ENCODE results near the gene MLC1.

The MLC1 gene

DNA sequence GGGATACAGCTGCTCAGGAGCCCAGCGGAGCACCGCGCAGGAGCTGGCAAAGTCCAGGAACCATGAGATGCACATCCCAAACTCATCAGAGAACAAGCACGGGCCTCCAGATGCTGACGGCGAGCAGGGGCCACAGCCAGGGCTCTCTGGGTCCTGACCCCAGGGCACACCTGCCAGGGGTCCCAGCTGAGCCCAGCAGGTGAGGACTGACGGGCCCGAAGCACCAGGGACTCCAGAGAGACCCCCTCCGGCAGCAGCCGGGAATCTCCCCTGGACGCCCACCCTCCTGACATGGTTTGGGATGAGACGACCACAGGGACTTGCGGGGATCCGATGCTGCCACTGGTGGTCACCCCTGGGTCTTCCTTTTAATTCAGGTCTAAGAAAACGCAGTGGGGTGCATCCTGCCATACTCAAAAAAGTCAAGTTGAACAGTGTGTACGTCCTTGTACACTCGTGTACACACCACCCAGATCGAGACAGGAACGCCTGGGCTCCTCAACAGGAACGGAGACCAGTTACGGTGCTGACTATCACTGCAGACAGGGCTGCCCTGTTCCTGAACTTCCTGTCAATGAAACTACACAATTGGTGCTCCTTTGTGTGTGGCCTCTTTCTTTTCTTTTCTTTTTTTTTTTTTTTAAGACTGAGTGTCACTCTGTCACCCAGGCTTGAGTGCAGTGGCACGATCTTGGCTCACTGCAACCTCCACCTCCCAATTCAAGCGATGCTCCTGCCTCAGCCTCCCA lies 49.1 kb downstream of the MLC1 start:
- DNase-seq (ENCODE audit: low spot score): no peak

DNA sequence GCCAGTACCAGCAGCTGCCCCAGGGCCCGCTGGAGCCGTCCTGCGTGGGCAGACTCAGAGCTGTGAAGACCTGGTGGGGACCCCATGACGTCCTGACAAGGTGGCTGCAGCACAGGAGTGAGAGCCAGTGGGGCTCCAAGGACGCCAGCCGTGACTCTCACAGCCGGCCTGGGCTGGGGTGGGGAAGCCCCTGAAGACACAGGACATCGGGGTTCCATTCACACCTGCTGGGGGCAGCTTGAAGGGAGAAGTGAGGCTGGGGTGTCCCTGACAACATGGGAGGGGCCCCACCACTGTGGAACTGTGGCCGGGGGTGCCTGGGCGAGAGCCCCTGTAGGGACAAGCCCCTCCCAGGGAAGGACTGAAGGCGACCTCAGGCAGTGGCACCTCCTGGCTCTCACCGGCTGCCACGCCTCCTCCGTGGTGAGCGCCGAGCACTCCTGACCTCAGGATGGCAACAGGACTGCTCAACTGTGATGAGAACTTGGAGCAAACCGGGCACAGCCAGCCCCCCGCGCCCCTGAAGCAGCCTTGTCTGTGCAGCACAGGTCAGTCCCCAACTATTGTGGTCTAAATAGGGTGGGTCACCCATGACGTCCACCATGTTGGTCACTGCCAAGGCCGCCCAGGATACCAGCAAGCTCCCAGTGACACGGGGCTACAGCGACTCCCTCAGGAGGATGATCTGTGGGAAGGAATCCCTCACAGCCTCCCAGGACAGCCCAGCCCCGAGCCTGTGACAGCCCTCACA lies 49.9 kb downstream of the MLC1 start:
- DNase-seq (ENCODE audit: low spot score): no peak

DNA sequence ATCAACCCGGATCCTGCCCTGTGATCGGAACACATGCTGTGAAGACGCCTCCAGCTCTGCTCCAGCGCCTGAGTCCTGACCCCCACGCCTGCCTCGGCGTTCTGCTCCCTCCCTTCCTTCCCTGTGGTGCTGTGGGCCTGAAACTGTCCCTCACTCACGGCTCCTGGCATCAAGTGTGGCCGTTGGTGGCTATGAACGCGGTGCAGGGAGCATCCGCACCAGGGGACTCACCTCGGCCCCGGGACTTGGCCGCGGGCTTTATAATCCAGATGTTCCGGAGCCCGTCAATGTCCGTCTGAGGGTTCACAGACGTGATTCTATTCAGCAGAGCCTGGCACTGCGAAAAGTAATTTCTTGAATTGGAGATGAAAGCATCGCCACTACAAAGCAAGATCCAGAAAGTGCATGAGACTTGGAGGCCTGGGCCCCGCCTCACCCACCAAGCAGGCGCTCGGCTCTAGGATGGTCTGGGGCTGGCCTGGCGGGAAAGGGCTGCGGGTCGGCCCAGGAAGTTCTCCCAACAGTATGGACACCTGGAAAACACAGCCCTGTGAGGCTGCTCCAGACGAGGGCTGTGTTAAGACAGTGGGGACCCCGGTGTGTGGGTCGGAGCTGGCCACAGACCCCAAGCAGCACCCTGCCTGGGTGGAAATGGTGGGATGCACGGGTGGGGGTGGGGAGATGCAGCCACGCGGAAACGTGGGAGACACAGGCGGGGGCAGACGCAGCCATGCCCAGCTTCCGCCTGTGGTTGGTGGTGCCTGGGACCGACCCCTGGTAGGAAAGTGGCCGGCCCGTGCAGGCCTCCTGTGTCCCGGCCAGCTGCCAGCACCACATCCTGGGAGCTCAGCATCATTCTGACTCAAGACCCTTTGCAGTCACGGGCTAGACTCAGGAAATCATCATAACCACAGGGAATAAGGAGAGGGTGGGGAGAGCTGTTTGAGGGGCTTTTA lies 50.8 kb downstream of the MLC1 start:
- no peak for DNase-seq (ENCODE audit: low spot score)

DNA sequence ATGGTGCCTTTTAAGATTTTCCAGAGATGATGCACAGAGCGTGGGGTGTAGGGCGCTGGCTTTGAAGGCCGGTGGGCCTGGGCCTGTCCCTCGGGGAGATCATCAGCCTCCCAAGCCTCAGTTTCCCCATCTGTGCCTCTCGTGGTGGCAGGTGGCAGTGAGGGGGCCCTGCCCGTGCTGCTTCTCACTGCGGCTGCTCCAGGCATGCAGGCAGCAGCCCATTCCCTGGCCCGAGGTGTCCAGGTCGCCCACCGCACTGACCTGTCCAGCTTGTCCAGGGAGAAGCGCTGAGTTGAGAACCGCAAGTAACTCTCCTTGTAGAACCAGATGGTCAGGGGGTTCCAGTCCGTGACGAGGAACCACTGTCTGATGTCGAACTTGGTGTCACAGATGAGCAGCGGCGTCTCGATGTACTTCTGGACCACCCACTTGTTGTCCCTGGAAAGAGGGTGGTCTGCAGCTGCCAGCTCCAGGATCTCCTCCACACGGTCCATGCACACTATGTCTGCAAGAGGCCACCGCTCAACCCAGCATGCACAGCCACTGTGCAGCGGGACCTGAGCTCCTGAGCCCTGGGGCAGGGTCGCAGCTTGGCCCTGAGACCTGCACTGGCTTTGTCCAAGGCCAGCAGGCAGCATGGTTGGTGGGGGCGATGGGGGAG lies 52.2 kb downstream of the MLC1 start:
- DNase-seq (ENCODE audit: low spot score): no peak

DNA sequence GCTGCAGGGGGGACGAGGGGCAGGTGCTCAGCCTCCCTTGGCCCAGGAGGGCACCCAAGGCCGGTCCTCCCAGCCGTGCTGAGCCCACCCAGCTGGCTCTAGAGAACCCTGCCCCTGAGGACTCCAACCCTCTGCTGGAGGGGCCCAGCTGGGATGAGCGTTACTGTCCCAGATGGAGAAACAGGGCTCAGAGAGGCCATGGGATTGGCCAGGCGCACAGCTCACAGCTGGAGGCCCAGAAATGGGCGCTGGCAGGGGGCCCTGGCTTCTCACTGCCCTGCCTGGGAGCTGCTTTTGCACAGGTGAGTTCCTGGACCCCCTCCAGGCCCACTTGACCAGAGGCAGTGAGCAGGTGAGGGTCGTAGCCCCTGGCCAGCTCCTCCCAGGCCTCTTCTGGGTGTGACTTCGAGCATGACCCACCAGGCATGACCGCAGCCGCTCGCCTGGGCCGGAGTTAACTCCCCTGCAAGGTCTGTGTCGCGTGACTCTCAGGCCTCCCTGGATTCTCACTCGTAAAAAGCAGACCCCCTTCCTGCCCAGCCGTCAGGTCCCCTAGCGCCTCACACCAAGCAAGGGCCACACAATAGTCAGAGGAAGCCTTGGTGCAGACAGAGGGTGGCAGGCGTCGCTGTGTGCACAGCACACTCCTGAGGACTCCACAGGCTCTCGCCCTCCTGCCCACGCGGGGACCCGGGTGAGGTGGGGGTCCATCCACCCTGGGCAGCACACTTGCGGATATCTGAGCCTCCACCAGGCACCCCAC lies 52.9 kb downstream of the MLC1 start:
- DNase-seq (ENCODE audit: low spot score): no peak

DNA sequence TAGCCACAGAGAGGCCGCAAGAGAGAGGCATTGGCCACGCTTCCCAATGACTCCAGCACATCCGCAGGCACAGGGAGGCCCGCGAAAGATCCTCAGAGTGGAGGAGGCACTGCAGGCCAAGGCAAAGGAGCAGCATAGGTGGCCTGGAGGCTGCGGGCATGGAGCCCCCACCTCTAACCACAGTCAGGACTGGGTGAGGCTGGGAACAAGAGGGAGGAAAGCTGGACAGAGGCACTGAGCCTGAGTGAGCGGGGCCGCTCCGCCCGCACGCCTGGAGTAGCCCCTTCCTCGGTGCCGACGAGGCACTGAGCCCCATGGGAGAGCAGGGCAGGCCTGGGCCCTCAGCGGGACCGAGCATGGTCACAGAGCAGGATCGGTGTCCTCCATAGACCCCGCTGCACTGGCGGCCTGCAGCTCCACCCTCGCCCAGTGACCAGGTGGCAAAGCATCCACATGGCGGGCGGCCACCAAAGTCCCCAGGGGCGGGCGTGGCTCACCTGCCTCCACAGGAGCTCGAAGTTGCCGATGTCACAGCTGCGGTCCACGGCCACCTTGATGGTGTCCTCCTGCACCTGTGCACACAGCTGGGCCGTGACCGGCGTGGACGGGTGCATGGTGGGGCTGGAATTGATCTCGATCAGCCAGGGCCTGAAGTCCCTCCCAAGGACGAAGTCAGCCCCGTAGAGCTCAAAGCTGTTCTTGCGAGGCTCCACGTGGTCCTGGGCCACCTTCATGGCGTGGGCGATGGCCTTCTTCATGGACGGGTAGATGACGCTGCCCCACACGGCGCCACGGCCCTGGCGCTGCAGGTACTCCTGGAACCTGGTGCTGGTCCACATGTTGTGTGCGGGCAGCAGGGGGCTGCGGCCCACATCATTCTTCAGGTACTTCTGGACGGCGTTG lies 53.8 kb downstream of the MLC1 start:
- DNase-seq (ENCODE audit: low spot score): no peak

DNA sequence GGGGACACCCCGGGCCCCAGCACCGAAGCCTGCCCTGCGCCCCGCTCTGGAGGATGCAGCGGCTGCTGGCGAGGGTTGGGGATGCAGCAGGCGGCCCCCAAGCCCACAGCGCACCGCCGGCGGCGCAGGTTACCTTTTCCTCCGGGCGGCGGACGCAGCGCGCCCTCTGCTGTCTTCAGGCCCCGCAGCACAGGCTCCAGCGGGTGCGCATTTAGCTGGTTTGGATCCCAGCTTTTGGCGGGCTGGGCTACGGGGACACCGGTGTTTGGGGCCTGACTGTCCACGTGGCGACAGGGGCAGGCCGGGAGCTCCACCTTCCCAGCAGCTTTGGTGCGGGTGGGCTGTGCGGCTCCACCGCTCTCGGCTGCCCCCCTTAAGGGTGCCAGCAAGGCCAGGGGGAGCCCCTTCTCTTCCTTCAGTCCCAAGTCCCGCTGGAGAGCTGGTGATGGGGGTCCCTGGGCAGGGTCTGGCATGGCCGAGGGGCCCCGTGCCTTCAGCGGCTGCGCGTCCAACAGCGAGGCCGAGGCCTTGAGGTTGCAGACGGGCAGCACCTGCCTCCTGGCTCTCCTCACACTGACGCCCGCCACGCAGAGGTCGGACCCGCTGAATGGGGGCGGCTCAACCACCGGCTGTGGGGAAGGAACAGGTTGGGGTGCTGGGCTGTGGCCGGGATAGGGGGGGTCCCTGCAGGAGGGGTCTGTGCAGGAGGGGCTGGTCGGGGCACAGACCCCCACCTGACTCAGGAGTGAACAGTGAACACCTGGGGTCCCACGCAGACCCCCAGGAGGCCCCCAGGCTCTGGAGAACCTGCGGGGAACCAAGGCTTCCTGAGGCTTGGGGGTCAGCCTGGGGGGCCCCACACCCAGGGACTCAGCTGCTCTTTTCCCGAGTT lies 54.7 kb downstream of the MLC1 start:
- peak; percentile 25 for DNase-seq (ENCODE audit: low spot score)

DNA sequence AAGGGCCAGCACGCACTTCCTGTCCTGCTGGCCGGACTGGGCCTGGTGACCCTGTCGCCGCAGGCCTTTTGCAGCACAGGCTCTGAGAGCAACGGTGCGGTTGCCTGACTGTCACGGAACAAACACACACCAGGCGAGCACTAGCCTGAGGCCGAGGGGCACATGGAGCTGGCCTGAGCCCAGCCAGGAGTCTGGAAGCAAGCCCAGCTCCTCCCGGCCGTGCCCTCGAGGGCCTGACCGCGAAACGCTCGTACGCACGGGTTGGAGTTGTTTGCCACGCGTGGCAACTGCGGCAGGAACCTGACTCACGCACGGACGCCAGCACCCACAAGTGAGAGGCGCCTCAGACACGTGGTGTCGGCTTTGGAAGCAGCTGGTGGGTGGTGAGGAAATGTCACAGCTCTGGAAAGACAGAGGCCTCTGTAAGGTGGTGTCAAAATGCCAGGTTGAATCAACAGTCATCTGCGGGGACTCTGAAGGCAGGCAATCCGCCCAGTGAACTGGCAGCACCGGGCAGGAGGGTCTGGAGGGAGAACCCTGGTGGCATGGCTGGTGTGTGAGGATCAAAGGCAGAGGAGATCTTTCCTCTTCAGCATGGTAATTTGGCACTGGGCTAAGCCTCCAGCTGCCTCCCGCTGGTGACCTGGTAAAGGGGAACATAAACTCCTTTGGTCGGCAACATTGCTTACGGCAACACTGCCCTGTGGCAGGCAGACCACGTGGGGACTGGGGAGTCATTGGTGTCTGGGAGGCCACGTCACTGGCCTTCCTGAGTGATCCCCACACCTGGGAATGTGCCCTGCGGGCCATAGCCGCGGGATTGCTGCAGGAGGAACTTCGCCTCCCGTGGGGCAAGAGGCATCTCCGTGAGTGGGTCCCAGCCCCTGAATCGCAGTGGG lies 57.3 kb downstream of the MLC1 start:
- DNase-seq (ENCODE audit: low spot score): no peak

DNA sequence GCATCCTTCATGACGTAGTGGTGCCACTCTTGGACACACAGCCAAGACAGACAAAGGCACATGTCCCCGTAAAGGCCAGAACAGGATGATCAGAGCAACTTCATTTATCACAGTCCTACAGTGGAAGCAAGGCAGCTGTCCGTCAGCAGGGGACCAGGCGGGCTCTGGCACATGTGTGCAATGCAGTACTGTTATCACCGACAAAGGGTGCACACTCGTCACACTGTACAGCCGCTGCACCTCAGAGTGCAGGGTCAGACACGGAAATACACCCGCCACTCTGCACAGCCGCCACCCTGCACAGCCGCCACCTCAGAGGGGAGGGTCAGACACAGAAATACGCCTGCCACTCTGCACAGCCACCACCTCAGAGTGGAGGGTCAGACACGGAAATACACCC lies 59.2 kb downstream of the MLC1 start:
- DNase-seq (ENCODE audit: low spot score): no peak

DNA sequence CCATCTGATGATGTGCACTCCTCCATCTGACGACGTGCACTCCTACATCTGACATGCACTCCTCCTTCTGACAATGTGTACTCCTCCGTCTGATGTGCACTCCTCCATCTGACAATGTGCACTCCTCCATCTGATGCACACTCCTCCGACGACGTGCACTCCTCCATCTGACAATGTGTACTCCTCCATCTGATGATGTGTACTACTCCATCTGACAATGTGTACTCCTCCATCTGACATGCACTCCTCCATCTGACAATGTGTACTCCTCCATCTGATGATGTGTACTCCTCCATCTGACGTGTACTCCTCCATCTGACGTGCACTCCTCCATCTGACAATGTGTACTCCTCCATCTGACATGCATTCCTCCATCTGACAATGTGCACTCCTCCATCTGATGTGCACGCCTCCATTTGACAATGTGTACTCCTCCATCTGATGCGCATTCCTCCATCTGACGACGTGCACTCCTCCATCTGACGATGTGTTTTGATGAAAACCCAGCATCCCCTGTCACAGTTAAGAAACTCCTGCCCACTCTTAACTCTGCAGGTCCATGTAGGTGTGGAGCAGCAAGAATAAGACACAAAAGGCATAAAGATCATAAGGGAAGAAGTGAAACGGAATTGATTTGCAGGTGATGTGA lies 62.9 kb downstream of the MLC1 start:
- no peak for DNase-seq (ENCODE audit: low spot score)

DNA sequence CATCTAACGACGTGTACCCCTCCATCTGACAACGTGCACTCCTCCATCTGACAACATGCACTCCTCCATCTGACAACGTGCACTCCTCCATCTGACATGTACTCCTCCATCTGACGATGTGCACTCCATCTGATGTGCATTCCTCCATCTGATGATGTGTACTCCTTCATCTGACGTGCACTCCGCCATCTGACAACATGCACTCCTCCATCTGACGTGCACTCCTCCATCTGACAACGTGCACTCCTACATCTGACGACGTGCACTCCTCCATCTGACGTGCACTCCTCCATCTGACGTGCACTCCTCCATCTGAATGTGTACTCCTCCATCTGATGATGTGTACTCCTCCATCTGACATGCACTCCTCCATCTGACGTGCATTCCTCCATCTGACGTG lies 64.6 kb downstream of the MLC1 start:
- no peak for DNase-seq (ENCODE audit: low spot score)

DNA sequence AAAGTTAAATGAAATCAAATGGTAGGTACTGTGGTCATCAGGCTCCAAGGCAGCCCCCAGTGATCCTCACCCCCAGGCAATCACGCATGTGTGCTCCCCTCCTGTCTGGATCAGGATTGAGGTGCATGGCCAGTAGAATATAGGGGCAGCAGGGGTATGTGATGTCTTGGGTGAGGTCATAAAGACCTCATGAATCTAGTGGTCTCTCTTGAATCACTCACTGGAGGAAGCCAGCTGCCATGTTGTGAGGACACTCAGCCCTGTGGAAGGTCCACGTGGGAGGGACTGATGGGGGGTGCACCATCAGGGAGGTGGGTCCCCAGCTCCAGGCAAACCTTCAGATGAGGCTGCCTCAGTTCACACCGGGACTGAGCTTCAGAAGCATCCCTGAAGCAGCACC lies 65.9 kb downstream of the MLC1 start:
- DNase-seq (ENCODE audit: low spot score): no peak

DNA sequence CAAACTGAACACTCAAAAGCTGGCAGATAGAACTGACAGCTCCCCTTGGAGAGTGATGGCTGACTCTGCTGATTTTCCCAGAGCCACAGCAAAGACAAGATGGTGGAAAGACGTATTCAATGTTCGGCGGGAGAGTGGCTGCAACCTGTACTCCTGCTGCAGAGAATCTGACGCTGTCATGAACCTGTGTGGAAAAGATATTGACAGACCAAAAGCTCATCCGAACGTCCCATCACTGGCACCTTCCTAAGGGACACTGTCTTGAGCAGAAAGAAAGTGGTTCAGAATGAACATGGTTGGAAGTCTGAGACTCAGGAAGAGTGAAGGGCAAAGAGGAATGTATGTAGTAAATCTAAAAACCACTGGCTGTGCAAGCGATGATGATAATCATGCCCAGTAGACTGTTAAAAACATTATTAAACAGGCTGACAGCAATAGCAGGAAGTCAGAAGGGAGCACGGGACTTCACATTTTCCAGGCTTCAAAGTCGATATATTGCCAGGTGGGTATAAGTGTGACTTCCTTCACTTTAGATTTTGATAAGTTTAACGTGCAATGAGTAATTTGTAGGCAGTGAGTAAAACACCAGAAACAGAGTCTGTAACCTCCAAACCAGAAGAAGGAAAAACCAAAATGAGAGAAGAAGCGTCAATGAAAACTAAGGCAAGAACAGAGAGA lies 66.5 kb downstream of the MLC1 start:
- no peak for DNase-seq (ENCODE audit: low spot score)

DNA sequence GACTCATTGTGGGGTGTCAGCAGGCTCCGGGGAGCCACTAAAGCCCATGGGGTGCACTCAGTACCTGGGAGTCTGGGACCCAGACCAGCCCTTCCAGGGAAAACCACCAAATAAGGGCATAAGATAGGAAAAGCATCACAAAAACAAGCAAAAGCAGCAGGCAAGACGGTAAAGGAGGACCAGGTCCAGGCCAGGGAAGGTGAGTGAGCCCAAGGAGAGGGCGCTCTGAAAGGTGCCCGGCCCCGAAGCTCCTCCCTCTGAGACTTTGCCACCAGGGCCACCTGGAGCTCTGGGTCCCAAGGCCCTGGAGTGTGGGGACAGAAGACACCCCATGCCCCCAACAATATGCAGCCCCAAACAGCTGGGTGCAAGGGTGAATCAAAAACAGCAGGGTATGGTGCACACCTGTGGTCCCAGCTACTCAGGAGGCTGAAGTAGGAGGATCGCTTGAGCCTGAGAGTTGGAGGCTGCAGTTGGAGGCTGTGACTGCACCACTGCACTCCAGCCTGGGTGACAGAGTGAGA lies 67.5 kb downstream of the MLC1 start:
- no peak for DNase-seq (ENCODE audit: low spot score)

DNA sequence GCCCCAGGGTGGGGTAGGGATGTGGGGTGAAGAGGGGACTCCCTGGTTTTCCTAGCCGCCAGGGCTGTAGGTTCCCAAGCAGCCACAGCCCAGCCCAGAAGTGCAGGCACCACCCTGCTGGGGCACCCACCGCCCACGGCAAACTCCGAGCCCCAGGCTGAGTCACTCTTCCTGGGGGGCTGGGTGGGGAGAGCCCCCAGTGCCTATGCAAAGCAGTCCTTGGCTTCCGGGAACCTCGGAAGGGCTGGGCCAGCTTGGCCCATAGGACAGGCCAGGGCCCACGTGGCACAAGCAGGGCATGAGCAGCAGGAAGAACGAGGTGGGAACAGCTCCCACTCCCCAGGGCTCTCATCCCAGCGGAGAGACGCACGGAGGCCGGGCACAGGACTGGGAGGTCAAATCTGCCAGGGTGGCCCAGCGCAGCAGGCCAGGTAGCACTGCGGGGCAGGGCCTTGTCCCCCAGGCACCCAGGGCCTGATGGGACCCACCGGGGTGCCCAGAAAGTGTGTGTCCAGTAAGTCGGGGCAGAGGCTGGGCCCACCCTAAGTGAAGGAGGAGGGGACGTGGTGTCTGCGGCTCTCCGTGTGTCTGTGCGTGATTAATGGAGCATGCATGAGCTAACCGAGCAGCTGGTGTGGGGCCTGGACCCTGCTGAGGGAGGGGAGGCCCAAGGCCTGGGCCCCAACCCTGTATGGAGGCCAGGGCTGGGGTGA lies 68.1 kb downstream of the MLC1 start:
- no peak for DNase-seq (ENCODE audit: low spot score)
